Right lobe of liver (tissue), 4 donors: ENCODE data around the gene GDPD4.

ENCODE experiments used
- POLR2A ChIP-seq: fragments of 450-650 bp; IDR thresholded peaks from one replicate; pipeline ENCODE4 v1.6.1; 2017; ENCODE audit warnings: antibody characterized with exemption, mild to moderate bottlenecking
- TF ChIP-seq, protein P1 (sequence below), 4 donors: fragments of 200-600 bp in 3 of 4; fragments of 450-650 bp in 1 of 4; IDR thresholded peaks; one replicate each; pipeline versions ENCODE4 v1.5.1 to v1.8.0; 2016 to 2022; ENCODE audit warnings: antibody characterized with exemption in 4 of 4, mild to moderate bottlenecking in 2 of 4
- donor health status: DM: no; HTN: no; CAD: no.
- donor health status: DM: no; HTN: no; CAD: no.
- donor health status: DM: no; HTN: yes; CAD: no.

DNA sequence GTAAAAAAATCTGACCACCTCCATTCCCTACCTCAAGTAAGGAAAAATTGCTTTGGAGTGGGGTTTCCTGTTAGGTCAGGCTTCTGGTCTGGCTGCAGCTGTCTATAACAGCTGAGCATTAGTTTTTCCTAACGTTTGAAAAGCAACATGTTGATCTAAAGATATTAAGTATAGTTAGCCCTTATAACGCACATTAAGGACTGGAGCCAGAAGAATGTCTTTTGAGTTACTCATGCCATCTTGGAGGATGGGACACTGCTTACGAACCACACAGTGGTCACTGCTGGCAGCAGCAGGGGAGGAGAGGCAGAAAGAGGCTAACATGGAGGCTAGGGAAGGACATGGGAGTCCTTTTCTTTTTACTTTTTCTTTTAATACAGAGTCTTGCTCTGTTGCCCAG is 44.1 kb upstream of the GDPD4 start:
- TF ChIP-seq, protein P1, sequence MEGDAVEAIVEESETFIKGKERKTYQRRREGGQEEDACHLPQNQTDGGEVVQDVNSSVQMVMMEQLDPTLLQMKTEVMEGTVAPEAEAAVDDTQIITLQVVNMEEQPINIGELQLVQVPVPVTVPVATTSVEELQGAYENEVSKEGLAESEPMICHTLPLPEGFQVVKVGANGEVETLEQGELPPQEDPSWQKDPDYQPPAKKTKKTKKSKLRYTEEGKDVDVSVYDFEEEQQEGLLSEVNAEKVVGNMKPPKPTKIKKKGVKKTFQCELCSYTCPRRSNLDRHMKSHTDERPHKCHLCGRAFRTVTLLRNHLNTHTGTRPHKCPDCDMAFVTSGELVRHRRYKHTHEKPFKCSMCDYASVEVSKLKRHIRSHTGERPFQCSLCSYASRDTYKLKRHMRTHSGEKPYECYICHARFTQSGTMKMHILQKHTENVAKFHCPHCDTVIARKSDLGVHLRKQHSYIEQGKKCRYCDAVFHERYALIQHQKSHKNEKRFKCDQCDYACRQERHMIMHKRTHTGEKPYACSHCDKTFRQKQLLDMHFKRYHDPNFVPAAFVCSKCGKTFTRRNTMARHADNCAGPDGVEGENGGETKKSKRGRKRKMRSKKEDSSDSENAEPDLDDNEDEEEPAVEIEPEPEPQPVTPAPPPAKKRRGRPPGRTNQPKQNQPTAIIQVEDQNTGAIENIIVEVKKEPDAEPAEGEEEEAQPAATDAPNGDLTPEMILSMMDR (IDR thresholded peaks at IDR 0.05) = no peak
- no peak for TF ChIP-seq POLR2A
